Measurements from ENCODE around the gene TMSB15C. TPM values are rescaled to one million over a fixed set of nuclear protein-coding genes. Genes with fewer than 3 reads are reported as not detected.
"Not testable (repeated sequence)": the region's sequence is repeated elsewhere in the genome, so short reads cannot be mapped to it uniquely, and the experiment has no call there.

TMSB15C gene
- total RNA-seq, 1 donor, result 3.3 TPM

- not testable (repeated sequence) for H3K4me3 ChIP-seq (ENCODE audit: insufficient read depth, low read length); H3K9me3 ChIP-seq (ENCODE audit: low read depth, low read length); H3K27me3 ChIP-seq (ENCODE audit: insufficient read depth, low read length); H3K79me2 ChIP-seq (ENCODE audit: insufficient read depth, low read length); H3K27ac ChIP-seq (ENCODE audit: low read depth, low read length); H3K36me3 ChIP-seq (ENCODE audit: insufficient read depth, low read length); H2AFZ ChIP-seq (ENCODE audit: low read length); H3K4me2 ChIP-seq (ENCODE audit: insufficient read depth, low read length); DNase-seq (ENCODE audit: insufficient read length, low spot score, missing footprints); H3K4me1 ChIP-seq (ENCODE audit: insufficient read depth, low read length); H4K20me1 ChIP-seq (ENCODE audit: insufficient read depth, low read length)
Measured at GRCh38 chrX:104054956-104055355, 21.1 kb downstream of the TMSB15C start.

- no peaks in the 10 kb centered on the region for H3K9me3 ChIP-seq (ENCODE audit: low read depth, low read length)
- no peaks in the 10 kb centered on the region for H3K4me1 ChIP-seq (ENCODE audit: insufficient read depth, low read length)
- no peak overlapping the region for H3K4me2 ChIP-seq (ENCODE audit: insufficient read depth, low read length)
- peaks cover 6% of the 10 kb centered on the region for H3K27me3 ChIP-seq (ENCODE audit: insufficient read depth, low read length)
- H3K27ac ChIP-seq (ENCODE audit: low read depth, low read length), result no peak overlapping the region
- no peak overlapping the region for H2AFZ ChIP-seq (ENCODE audit: low read length)
- no peaks in the 10 kb centered on the region for H3K79me2 ChIP-seq (ENCODE audit: insufficient read depth, low read length)
- no peak for TF ChIP-seq CTCF (IDR thresholded peaks at IDR 0.05; ENCODE audit: extremely low read depth, low read depth, low read length)
- H4K20me1 ChIP-seq (ENCODE audit: insufficient read depth, low read length), result no peaks in the 10 kb centered on the region
- no peak overlapping the region for H3K4me3 ChIP-seq (ENCODE audit: insufficient read depth, low read length)
- no peaks in the 10 kb centered on the region for H3K36me3 ChIP-seq (ENCODE audit: insufficient read depth, low read length)
- DNase-seq (ENCODE audit: insufficient read length, low spot score, missing footprints), result no peak
Measured at GRCh38 chrX:104047171-104047570, 28.9 kb downstream of the TMSB15C start.

- Histone ChIP-seq H4K20me1 (ENCODE audit: insufficient read depth, low read length) (no peaks in the 10 kb centered on the region), H2AFZ (ENCODE audit: low read length) (no peak overlapping the region), H3K4me1 (ENCODE audit: insufficient read depth, low read length) (no peaks in the 10 kb centered on the region), H3K79me2 (ENCODE audit: insufficient read depth, low read length) (no peaks in the 10 kb centered on the region), H3K27ac (ENCODE audit: low read depth, low read length) (no peak overlapping the region), H3K4me3 (ENCODE audit: insufficient read depth, low read length) (no peak overlapping the region), H3K27me3 (ENCODE audit: insufficient read depth, low read length) (peaks cover 6% of the 10 kb centered on the region), H3K4me2 (ENCODE audit: insufficient read depth, low read length) (no peak overlapping the region), H3K36me3 (ENCODE audit: insufficient read depth, low read length) (no peaks in the 10 kb centered on the region), H3K9me3 (ENCODE audit: low read depth, low read length) (no peaks in the 10 kb centered on the region)
- DNase-seq (ENCODE audit: insufficient read length, low spot score, missing footprints), result no peak
- TF ChIP-seq CTCF (IDR thresholded peaks at IDR 0.05; ENCODE audit: extremely low read depth, low read depth, low read length), result no peak
Measured at GRCh38 chrX:104045642-104046041, 30.4 kb downstream of the TMSB15C start.

GRCh38 chrX:104041003-104041402, 35.0 kb downstream of the TMSB15C start:
- H3K4me1 ChIP-seq (ENCODE audit: insufficient read depth, low read length), result no peaks in the 10 kb centered on the region
- H3K27ac ChIP-seq (ENCODE audit: low read depth, low read length), result no peak overlapping the region
- H3K36me3 ChIP-seq (ENCODE audit: insufficient read depth, low read length), result no peaks in the 10 kb centered on the region
- no peak overlapping the region for H2AFZ ChIP-seq (ENCODE audit: low read length)
- no peak overlapping the region for H3K4me3 ChIP-seq (ENCODE audit: insufficient read depth, low read length)
- H3K9me3 ChIP-seq (ENCODE audit: low read depth, low read length), result no peaks in the 10 kb centered on the region
- no peak for TF ChIP-seq CTCF (IDR thresholded peaks at IDR 0.05; ENCODE audit: extremely low read depth, low read depth, low read length)
- no peaks in the 10 kb centered on the region for H3K79me2 ChIP-seq (ENCODE audit: insufficient read depth, low read length)
- H3K4me2 ChIP-seq (ENCODE audit: insufficient read depth, low read length), result no peak overlapping the region
- no peaks in the 10 kb centered on the region for H4K20me1 ChIP-seq (ENCODE audit: insufficient read depth, low read length)
- DNase-seq (ENCODE audit: insufficient read length, low spot score, missing footprints), result no peak
- peaks cover 9% of the 10 kb centered on the region for H3K27me3 ChIP-seq (ENCODE audit: insufficient read depth, low read length)
